SK-N-MC (cell line): ENCODE data around the gene APOM.

ENCODE experiments used
- DNase-seq: peaks from one replicate; pipeline ENCODE4 v3.0.0-alpha.2; 2011; ENCODE audit warnings: low read depth, low spot score
- H3K27ac ChIP-seq: fragments of 200-600 bp; sonication (generic); 2 replicates; pipeline ENCODE4 v1.5.1; 2016; ENCODE audit warnings: mixed run types
- H3K36me3 ChIP-seq: fragments of 200-600 bp; sonication (generic); 2 replicates; pipeline ENCODE4 v1.6.1; 2017; ENCODE audit warnings: antibody characterized with exemption, low read length, mixed read lengths; ENCODE audit not compliant: insufficient read depth
- H3K4me3 ChIP-seq: fragments of 200-600 bp; sonication (generic); 2 replicates; pipeline ENCODE4 v1.5.1; 2016
- H3K9ac ChIP-seq: fragments of 200-600 bp; sonication (generic); 2 replicates; pipeline ENCODE4 v1.8.0; 2017; ENCODE audit warnings: mixed run types, mixed read lengths; ENCODE audit not compliant: insufficient read length
- H3K9me3 ChIP-seq: fragments of 200-600 bp; sonication (generic); 2 replicates; pipeline ENCODE4 v1.6.1; 2017; ENCODE audit warnings: low read depth, mild to moderate bottlenecking, antibody characterized with exemption, low read length, moderate library complexity, mixed read lengths
- EZH2 ChIP-seq: fragments of 200-600 bp; sonication (generic); IDR thresholded peaks from one replicate; pipeline ENCODE4 v1.6.1; 2017; ENCODE audit warnings: antibody characterized with exemption
- FOXP2 ChIP-seq: optimal IDR thresholded peaks from 2 replicates; pipeline ENCODE3; 2011; ENCODE audit warnings: mild to moderate bottlenecking, moderate library complexity; ENCODE audit not compliant: insufficient read depth; ENCODE audit errors: extremely low read length, control extremely low read depth
- POLR2AphosphoS5 ChIP-seq: IDR thresholded peaks from 2 replicates; pipeline ENCODE4 v1.6.1; 2012; ENCODE audit warnings: mild to moderate bottlenecking, low read depth, low read length, borderline replicate concordance

Gene APOM

GRCh38 chr6:31636698-31637596, 18.7 kb upstream of the APOM start:
- H3K9ac ChIP-seq = no peak overlapping the region
- H3K4me3 ChIP-seq = no peak overlapping the region
- H3K9me3 ChIP-seq = no peaks in the 10 kb centered on the region
- H3K36me3 ChIP-seq = peaks cover 94% of the 10 kb centered on the region
- TF ChIP-seq POLR2AphosphoS5 (peak; percentile 31; the same call in 1 of the 2 replicates), EZH2 (no peak)
- DNase-seq = no peak
- peak overlapping the region; percentile 42 for H3K27ac ChIP-seq

DNA sequence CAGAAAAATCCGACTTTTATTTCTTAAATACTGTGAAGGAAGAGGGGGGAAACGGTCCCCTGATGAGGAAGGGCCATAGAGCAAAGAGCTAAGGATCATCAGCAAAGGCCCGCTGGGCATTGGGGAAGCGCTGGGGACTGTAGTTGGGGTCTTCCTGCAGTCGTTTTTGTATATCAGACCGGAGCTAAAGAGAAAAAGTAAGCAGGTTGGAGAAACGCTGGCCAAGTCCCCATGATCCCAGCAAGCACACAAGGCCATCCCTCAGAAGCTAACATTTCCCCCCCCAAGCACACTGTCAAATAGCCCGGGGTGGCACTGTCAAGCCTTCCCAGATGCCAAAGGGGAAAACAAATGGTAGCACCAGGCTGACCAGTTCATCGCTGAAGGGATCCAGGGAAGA, 16.7 kb upstream of the APOM start:
- Histone ChIP-seq H3K36me3 (peaks cover 89% of the 10 kb centered on the region), H3K9me3 (no peaks in the 10 kb centered on the region), H3K9ac (no peak overlapping the region), H3K4me3 (no peak overlapping the region), H3K27ac (peak overlapping the region; percentile 78; the same call in 1 of the 2 replicates)
- no peak for DNase-seq
- no peak for TF ChIP-seq EZH2
- TF ChIP-seq FOXP2 = no peak
- peak; percentile 40 for TF ChIP-seq POLR2AphosphoS5

- Histone ChIP-seq H3K9ac (no peak overlapping the region), H3K36me3 (peaks cover 89% of the 10 kb centered on the region), H3K27ac (peak overlapping the region; percentile 78)
Measured at GRCh38 chr6:31639449-31639861, 16.2 kb upstream of the APOM start.

DNA sequence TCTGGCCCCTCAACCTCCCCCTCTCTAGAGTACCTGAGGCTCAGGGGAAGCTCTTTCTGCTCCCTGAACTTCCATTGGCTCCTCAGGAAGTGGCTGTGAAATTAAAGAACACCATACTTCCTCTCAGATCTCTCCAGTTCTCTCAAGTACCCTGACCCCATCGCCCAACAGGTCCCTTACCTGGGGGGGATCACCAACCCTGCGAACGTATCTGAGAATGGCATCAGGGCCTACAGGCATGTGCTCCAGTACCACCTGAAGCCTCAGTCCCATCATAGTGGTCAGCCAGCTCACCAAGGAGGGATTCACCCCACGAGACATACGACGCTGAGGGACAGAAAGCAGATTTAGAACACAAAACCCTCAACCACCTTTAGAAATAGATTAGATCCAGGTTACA, 15.1 kb upstream of the APOM start:
- Histone ChIP-seq H3K36me3 (peaks cover 89% of the 10 kb centered on the region), H3K9ac (no peak overlapping the region), H3K27ac (no peak overlapping the region)

More at GRCh38 chr6:31639449-31639861, 16.2 kb upstream of the APOM start:
- no peak for DNase-seq
- Histone ChIP-seq H3K4me3 (no peak overlapping the region), H3K9me3 (no peaks in the 10 kb centered on the region)
- TF ChIP-seq FOXP2 (no peak), POLR2AphosphoS5 (0 out of 2 replicates have a peak, but pooled peaks have one; percentile 13), EZH2 (no peak)

GRCh38 chr6:31641370-31641769, 14.3 kb upstream of the APOM start:
- TF ChIP-seq EZH2 (no peak), POLR2AphosphoS5 (no peak), FOXP2 (no peak)
- H3K27ac ChIP-seq = no peak overlapping the region

More for the DNA sequence above, 15.1 kb upstream of the APOM start:
- Histone ChIP-seq H3K9me3 (no peaks in the 10 kb centered on the region), H3K4me3 (no peak overlapping the region)
- TF ChIP-seq POLR2AphosphoS5 (no peak), FOXP2 (no peak), EZH2 (no peak)
- DNase-seq = no peak

DNA sequence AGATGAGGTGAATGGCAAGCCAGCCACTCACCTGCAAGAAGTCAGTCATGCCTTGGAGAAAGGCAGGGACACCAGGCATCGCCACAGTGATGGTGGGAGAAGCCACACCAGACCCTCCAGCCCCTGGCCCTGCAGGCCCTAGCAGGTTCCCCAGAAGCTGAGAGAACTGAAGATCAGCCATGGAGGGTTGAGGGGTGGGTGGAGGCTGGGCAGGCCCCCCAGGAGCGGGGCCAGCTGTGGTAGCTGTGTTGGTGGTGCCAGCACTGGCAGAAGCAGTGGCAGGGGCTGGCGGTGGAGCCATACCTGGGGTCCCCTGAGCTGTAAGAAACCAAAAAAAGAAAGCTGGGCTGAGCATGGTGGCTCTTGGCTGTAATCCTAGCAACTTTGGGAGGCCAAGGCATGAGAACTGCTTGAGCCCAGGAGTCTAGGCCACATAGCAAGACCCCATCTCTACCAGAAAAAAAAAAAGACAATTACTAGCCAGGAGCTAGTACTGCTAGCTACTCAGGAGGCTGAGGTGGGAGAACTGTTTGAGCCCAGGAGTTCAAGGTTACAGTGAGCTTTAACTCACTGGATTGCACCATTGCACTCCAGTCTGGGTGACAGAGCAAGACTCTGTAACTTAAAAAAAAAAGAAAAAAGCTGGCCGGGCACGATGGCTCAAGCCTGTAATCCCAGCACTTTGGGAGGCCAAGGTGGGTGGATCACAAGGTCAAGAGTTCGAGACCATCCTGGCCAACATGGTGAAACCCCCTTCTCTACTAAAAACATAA, 12.7 kb upstream of the APOM start:
- DNase-seq = no peak
- Histone ChIP-seq H3K4me3 (no peak overlapping the region), H3K27ac (no peak overlapping the region), H3K36me3 (peaks cover 84% of the 10 kb centered on the region), H3K9ac (no peak overlapping the region), H3K9me3 (no peaks in the 10 kb centered on the region)
- TF ChIP-seq POLR2AphosphoS5 = no peak

More at GRCh38 chr6:31641370-31641769, 14.3 kb upstream of the APOM start:
- Histone ChIP-seq H3K9ac (no peak overlapping the region), H3K36me3 (peaks cover 88% of the 10 kb centered on the region), H3K4me3 (no peak overlapping the region), H3K9me3 (no peaks in the 10 kb centered on the region)
- DNase-seq = no peak

DNA sequence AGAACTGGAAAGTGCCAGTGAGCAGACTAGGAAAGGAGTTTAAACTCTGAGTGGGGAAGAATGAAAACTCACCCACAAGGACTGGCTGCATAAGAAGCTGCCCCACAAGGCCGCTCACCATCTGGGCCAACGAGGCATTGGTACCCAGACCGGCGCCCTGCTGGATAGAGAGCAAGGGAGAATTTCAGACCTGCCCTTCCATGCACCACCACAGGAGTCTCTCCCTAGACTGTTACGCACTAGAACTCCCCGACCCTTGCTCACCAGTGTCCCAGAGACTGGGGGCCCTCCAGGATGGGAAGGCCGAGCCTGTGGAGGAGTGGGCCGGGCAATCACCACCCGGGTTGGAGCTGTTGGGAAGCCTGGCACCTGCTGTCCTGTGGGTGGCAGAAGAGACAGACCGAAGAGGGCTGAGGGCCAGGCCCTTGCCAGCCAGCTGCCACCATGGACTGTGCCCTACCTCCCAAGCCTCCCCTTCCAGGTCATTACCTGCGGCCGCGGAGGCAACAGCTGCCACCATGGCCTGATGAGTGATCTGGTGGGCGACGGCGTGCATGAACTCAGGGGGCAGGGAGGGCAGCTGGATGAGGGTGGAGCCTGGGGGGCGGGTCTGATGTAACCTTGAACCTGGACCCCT, 11.8 kb upstream of the APOM start:
- TF ChIP-seq FOXP2 (no peak), EZH2 (no peak), POLR2AphosphoS5 (no peak)
- DNase-seq = no peak
- Histone ChIP-seq H3K9ac (no peak overlapping the region), H3K27ac (no peak overlapping the region), H3K9me3 (no peaks in the 10 kb centered on the region), H3K36me3 (peaks cover 87% of the 10 kb centered on the region), H3K4me3 (no peak overlapping the region)

DNA sequence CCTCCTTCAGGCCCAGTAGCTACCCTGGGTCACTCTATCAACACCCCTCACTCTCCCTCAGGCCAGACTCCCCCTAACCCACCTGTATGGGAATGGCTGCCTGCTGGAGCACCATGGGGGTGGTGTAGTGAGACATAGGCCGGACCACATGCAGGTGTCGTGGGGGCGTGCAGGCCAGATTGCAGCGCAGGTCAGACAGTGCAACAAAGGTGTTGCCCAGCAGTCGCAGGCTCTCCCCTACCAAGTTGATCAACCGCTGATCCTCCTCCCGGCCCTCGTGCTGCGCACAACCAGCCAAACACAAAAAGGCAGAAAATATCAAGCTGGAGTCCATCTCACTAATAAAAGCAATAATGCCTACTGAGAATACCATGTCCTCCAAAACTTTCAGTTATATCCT, 10.4 kb upstream of the APOM start:
- no peak for DNase-seq
- no peaks in the 10 kb centered on the region for H3K9me3 ChIP-seq
- TF ChIP-seq FOXP2 (no peak), EZH2 (no peak), POLR2AphosphoS5 (no peak)
- H3K4me3 ChIP-seq = no peak overlapping the region
- H3K27ac ChIP-seq = no peak overlapping the region
- H3K9ac ChIP-seq = no peak overlapping the region
- peaks cover 83% of the 10 kb centered on the region for H3K36me3 ChIP-seq
